Ramos (cell line): ENCODE results near the gene MIOS.

Experiments used
- in situ Hi-C: fragments of 300-500 bp; cut with MboI; formaldehyde crosslinking; loops from one replicate; pipeline ENCODE4 v1.14.3; 2022; ENCODE audit warnings: low sequenced_read_pairs; ENCODE audit not compliant: unreplicated experiment

MIOS gene

GRCh38 chr7:7579638-7580037, 13.0 kb downstream of the MIOS start:
- in situ Hi-C loops: loop anchor here (25.0 kb wide), 1 partner anchor 633 kb away; no protein-coding TSS in a partner anchor

- in situ Hi-C loops: loop anchor here (25.0 kb wide), 1 partner anchor 631 kb away; no protein-coding TSS in a partner anchor
These were observed 15.0 kb downstream of the MIOS start for GRCh38 chr7:7581531-7582179.

- in situ Hi-C loops: loop anchor here (25.0 kb wide), 1 partner anchor 630 kb away; no protein-coding TSS in a partner anchor
These were observed 15.9 kb downstream of the MIOS start for GRCh38 chr7:7582596-7582995.

GRCh38 chr7:7583731-7584130, 17.0 kb downstream of the MIOS start:
- in situ Hi-C loops: loop anchor here (25.0 kb wide), 1 partner anchor 629 kb away; no protein-coding TSS in a partner anchor

GRCh38 chr7:7584653-7585052, 18.0 kb downstream of the MIOS start:
- in situ Hi-C loops: loop anchor here (25.0 kb wide), 1 partner anchor 628 kb away; no protein-coding TSS in a partner anchor

GRCh38 chr7:7585241-7585928, 18.7 kb downstream of the MIOS start:
- in situ Hi-C loops: loop anchor here (25.0 kb wide), 1 partner anchor 627 kb away; no protein-coding TSS in a partner anchor

- in situ Hi-C loops: loop anchor here (25.0 kb wide), 1 partner anchor 617 kb away; no protein-coding TSS in a partner anchor
These were observed 28.8 kb downstream of the MIOS start for GRCh38 chr7:7595451-7595850.

GRCh38 chr7:7596176-7596575, 29.5 kb downstream of the MIOS start:
- in situ Hi-C loops: loop anchor here (25.0 kb wide), 1 partner anchor 616 kb away; no protein-coding TSS in a partner anchor

GRCh38 chr7:7607010-7607409, 40.3 kb downstream of the MIOS start:
- in situ Hi-C loops: no loop called here

GRCh38 chr7:7609330-7609729, 42.6 kb downstream of the MIOS start:
- in situ Hi-C loops: no loop called here

GRCh38 chr7:7612519-7612918, 45.8 kb downstream of the MIOS start:
- in situ Hi-C loops: no loop called here

GRCh38 chr7:7613210-7613609, 46.5 kb downstream of the MIOS start:
- in situ Hi-C loops: no loop called here

GRCh38 chr7:7614018-7614741, 47.5 kb downstream of the MIOS start:
- in situ Hi-C loops: no loop called here

- in situ Hi-C loops: no loop called here
These were observed 50.9 kb downstream of the MIOS start for GRCh38 chr7:7617550-7617949.

- in situ Hi-C loops: no loop called here
These were observed 51.7 kb downstream of the MIOS start for GRCh38 chr7:7618410-7618809.

- in situ Hi-C loops: no loop called here
These were observed 53.6 kb downstream of the MIOS start for GRCh38 chr7:7620236-7620635.

GRCh38 chr7:7620644-7621210, 54.0 kb downstream of the MIOS start:
- in situ Hi-C loops: no loop called here

- in situ Hi-C loops: no loop called here
These were observed 61.8 kb downstream of the MIOS start for GRCh38 chr7:7628476-7628875.

GRCh38 chr7:7630626-7631329, 64.1 kb downstream of the MIOS start:
- in situ Hi-C loops: no loop called here

GRCh38 chr7:7639421-7639820, 72.7 kb downstream of the MIOS start:
- in situ Hi-C loops: no loop called here
